Bronchial smooth muscle cell (primary cell): ENCODE measurements around the gene TARDBP. TPM values are rescaled to one million over a fixed set of nuclear protein-coding genes. Genes with fewer than 3 reads are reported as not detected.

Experiments
- total RNA-seq: library from RNA; depleted of rRNA; stranded (reverse); fragments of >200 nt; gene quantifications from 2 replicates; pipeline ENCODE4 v1.2.1, GENCODE V29; 2014

The TARDBP gene
- total RNA-seq: 73.2 and 76.6 TPM in 2 replicates

DNA sequence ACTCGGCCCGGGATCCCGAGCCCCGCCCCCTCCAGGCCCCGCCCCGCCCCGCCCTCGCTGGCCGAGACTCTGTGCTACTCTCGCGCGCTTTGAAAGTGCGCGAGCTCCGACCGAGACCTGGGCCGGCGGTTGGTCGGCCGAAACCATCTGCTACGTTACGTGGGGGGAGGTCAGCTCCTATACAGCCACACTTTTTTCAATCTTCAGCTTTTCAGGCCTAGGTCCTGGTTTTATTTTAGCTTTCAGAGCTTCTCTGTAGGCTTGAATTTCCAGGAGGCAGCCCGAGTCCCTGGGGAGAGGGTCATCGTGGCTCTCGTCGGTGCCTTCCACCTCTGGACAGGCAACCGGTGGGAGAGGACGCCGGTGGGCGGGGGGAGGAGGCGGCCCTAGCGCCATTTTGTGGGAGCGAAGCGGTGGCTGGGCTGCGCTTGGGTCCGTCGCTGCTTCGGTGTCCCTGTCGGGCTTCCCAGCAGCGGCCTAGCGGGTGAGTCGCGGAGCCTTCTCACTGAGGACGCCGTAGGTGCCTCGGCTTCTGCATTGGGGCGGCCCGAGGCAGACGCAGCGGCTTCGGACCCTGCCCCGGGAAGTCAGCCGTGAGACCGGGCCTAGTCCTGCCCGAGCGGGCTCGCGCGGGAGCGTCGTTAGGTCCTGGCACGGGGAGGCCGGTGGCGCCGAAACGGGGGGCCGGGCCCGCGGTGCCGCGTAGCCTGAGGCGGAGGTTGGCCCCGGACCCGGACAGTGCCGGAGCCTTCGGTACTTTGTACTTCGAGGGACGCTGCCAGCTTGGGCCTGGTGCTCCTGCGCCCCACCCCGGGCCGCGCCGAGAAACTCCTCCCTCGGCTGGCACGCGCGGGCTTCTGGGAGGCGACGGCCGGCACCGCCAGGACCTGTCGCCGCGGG is at the start of gene TARDBP:
TSS of gene TARDBP (plus strand) at position 395 of the 900 bp plus-strand sequence. CDS start 1,074 bp downstream, outside the sequence.

DNA sequence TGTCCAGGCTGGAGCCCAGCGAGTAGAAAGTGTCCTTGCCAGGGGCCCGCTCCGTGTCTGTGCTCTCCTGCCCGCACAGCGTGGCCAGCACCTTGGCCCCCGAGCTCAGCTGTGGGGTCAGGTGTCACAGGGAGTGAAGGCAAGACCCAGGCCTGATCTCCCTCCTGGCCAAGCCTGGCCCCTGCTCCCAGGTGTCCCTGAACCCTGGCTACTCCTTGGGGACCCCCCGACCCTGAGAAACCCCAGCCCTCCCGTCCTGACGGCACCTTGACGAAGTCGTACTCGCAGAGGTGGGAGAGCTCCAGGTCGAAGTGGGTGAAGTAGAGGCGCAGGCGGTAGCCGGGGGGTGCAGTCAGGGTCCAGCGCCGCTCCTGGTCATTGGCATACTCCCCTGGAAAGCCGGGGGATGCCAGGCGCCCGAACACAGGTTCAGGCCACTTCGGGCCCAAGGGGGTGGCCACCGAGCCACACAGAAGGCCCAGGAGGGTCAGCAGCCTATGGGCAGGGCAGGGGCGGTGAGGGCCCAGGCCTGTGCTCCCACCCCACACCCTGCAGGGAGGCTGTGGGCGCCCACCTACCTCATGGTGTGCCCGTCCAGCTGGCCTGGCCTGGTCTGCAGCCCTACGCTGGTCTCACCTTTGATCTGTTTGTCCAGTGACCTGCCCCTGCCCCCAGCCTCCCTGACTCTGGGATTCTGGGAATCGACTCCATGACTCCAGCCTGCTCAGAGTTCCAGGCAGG is 34.3 kb downstream of the TARDBP start, which contains the start of gene MASP2:
TSS of gene MASP2 (minus strand) at position 615 of the 741 bp plus-strand sequence. CDS start at position 583, 32 bp downstream.

GRCh38 chr1:11059968-11060830 is 47.7 kb downstream of the TARDBP start, which contains the start of gene SRM:
SRM (minus strand) TSS chr1:11060018; CDS start chr1:11059943, 75 bp downstream.

Other genes starting within 250 kb of the TARDBP start
- under 0.01 TPM in 1 of 2 replicates, not detected in the other for gene CASZ1, start 216.0 kb upstream of the TARDBP start, total RNA-seq
- not detected in 2 replicates for gene MASP2, start 34.6 kb downstream of the TARDBP start, total RNA-seq
- gene SRM, start 47.4 kb downstream of the TARDBP start, total RNA-seq: 7.9 and 10.7 TPM in 2 replicates
- 26.6 and 32.9 TPM in 2 replicates for gene EXOSC10, start 87.2 kb downstream of the TARDBP start, total RNA-seq
- 0.79 and 25.7 TPM in 2 replicates for gene ANGPTL7, start 176.7 kb downstream of the TARDBP start, total RNA-seq
- gene MTOR, start 249.9 kb downstream of the TARDBP start, total RNA-seq: 27.0 and 30.9 TPM in 2 replicates